K562 (cell line): ENCODE results near the gene DCPS. TPM values are rescaled to one million over a fixed set of nuclear protein-coding genes. Genes with fewer than 3 reads are reported as not detected.

Experiments
- ATAC-seq: fragments of 200-7000 bp; cut with Tn5 transposase; 3 replicates; pipeline ENCODE4 v1.9.1; 2020; ENCODE audit warnings: moderate library complexity
- BruUV-seq: library from RNA; stranded (reverse); fragments of 400-500 nt; replicated peaks from 2 replicates; lab custom pipeline; 2021; lab: Mats Ljungman, UMichigan
- CTCF ChIA-PET: fragments of 300-600 bp; formaldehyde crosslinking; extraction: SDS; loops from one replicate; lab custom pipeline; 2021; ENCODE audit warnings: low intra/inter-chr PET ratio; lab: Yijun Ruan, JAX
- POLR2A ChIA-PET: fragments of 300-600, 350-650 bp; sonication (Branson Sonifier 250); formaldehyde crosslinking; extraction: SDS; loops from one replicate; lab custom pipeline; 2021; ENCODE audit warnings: antibody characterized with exemption, inconsistent platforms; lab: Yijun Ruan, JAX
- DNase-seq, 4 experiments: peaks; one replicate each; pipeline versions ENCODE4 v3.0.0 to v3.0.0-alpha.2; 2011 to 2018; ENCODE audit warnings: low spot score in 3 of 4, mixed read lengths in 3 of 4; ENCODE audit errors: extremely low read depth in 1 of 4
- FAIRE-seq: peaks from 2 replicates; lab custom pipeline; 2011; peaks lifted over from hg19 to GRCh38; lab: Jason Lieb, UNC
- H2AFZ ChIP-seq: 2 replicates; pipeline ENCODE4 v1.6.0; 2011; ENCODE audit warnings: low read depth, low read length, control low read depth, inconsistent platforms
- H3K27ac ChIP-seq: fragments of 200-600 bp; 3 replicates; pipeline ENCODE4 v1.8.0; 2011; ENCODE audit warnings: low read depth, mild to moderate bottlenecking, control low read depth, inconsistent platforms, low read length, moderate library complexity, mixed read lengths; ENCODE audit errors: extremely low read depth
- H3K27me3 ChIP-seq, 2 experiments: fragments of 300-600 bp in 1 of 2; 2 replicates in 1 of 2; 3 replicates in 1 of 2; pipeline versions ENCODE4 v1.6.0 to v1.8.0; 2011; ENCODE audit warnings: inconsistent platforms in 2 of 2, low read length in 2 of 2, mild to moderate bottlenecking in 1 of 2, mixed read lengths in 1 of 2, moderate library complexity in 1 of 2; ENCODE audit not compliant: control insufficient read depth in 2 of 2, insufficient read depth in 2 of 2
- H3K36me3 ChIP-seq: fragments of 300-600 bp; 3 replicates; pipeline ENCODE4 v1.8.0; 2011; ENCODE audit warnings: mild to moderate bottlenecking, low read length, inconsistent platforms; ENCODE audit not compliant: control insufficient read depth, insufficient read depth
- H3K4me1 ChIP-seq, 2 experiments: fragments of 200-600 bp in 1 of 2; replicated peaks in 1 of 2; 2 replicates in 1 of 2; 3 replicates in 1 of 2; pipeline versions ENCODE4 v1.5.1 to v1.8.0; 2011; ENCODE audit warnings: inconsistent platforms in 2 of 2, low read length in 2 of 2, mild to moderate bottlenecking in 1 of 2, mixed read lengths in 1 of 2, moderate library complexity in 1 of 2; ENCODE audit not compliant: control insufficient read depth in 2 of 2, insufficient read depth in 2 of 2
- H3K4me2 ChIP-seq: 2 replicates; pipeline ENCODE4 v1.6.1; 2011; ENCODE audit warnings: low read length, control low read depth, inconsistent platforms, mixed read lengths; ENCODE audit not compliant: insufficient read depth
- H3K4me3 ChIP-seq: fragments of 200-600 bp; sonication (generic), shearing (Covaris generic); 2 replicates; pipeline ENCODE4 v1.5.1; 2016; ENCODE audit warnings: control low read depth, inconsistent platforms
- H3K79me2 ChIP-seq: fragments of 200-600 bp; 3 replicates; pipeline ENCODE4 v1.8.0; 2011; ENCODE audit warnings: low read length, inconsistent platforms; ENCODE audit not compliant: control insufficient read depth, insufficient read depth
- H3K9ac ChIP-seq, 2 experiments: 2 replicates each; pipeline versions ENCODE4 v1.6.0 to v1.6.1; 2011; ENCODE audit warnings: low read depth in 2 of 2, low read length in 2 of 2, control low read depth in 1 of 2, inconsistent platforms in 1 of 2, mild to moderate bottlenecking in 1 of 2, mixed read lengths in 1 of 2; ENCODE audit not compliant: insufficient read depth in 1 of 2
- H3K9me1 ChIP-seq: one replicate; pipeline ENCODE4 v1.6.0; 2011; ENCODE audit warnings: inconsistent platforms, mild to moderate bottlenecking, low read length, moderate library complexity; ENCODE audit not compliant: control insufficient read depth, insufficient read depth
- H3K9me3 ChIP-seq: replicated peaks from 2 replicates; pipeline ENCODE4 v1.5.1; 2011; ENCODE audit warnings: low read depth, low read length, inconsistent platforms; ENCODE audit not compliant: control insufficient read depth, insufficient read depth
- H4K20me1 ChIP-seq: replicated peaks from 2 replicates; pipeline ENCODE4 v1.6.1; 2011; ENCODE audit warnings: low read length, inconsistent platforms, mixed read lengths; ENCODE audit not compliant: control insufficient read depth, insufficient read depth
- FOS ChIP-seq: IDR thresholded peaks from 3 replicates; pipeline ENCODE4 v1.6.1; 2011; ENCODE audit not compliant: insufficient read length; ENCODE audit errors: extremely low read depth
- POLR2AphosphoS5 ChIP-seq: IDR thresholded peaks from 2 replicates; pipeline ENCODE4 v1.6.1; 2011; ENCODE audit warnings: mild to moderate bottlenecking, low read depth, low read length, moderate library complexity; ENCODE audit not compliant: control insufficient read depth, insufficient read depth
- RAD21 ChIP-seq, 2 experiments: fragments of 250-450 bp in 1 of 2; fragments of 450-650 bp in 1 of 2; sonication (Bioruptor Pico) in 1 of 2; formaldehyde crosslinking in 1 of 2; IDR thresholded peaks in 1 of 2; conservative IDR thresholded peaks in 1 of 2; 2 replicates each; pipeline versions ENCODE4 v1.4.0 to v1.8.0; 2020 to 2022; ENCODE audit warnings: mild to moderate bottlenecking in 2 of 2, moderate library complexity in 1 of 2
- SP2 ChIP-seq: IDR thresholded peaks from 2 replicates; pipeline ENCODE4 v1.6.1; 2011; ENCODE audit warnings: mild to moderate bottlenecking, low read depth, low read length, moderate library complexity; ENCODE audit not compliant: poor library complexity, severe bottlenecking; ENCODE audit errors: extremely low read depth
- SRSF7 ChIP-seq: fragments of 200-400 bp; formaldehyde crosslinking; optimal IDR thresholded peaks from 2 replicates; pipeline ENCODE3; 2017; ENCODE audit warnings: mild to moderate bottlenecking, low read depth, low read length
- ZNF583 ChIP-seq: fragments of 250-450 bp; sonication (Bioruptor Pico); IDR thresholded peaks from 2 replicates; pipeline ENCODE4 v1.4.0; 2020
- WGBS: fragments of 100-300 bp; shearing (Covaris generic); methylation state at CpG from one replicate; pipeline ENCODE4 v1.1.6; 2016; ENCODE audit warnings: low coverage, mixed read lengths; ENCODE audit not compliant: insufficient coverage; ENCODE audit errors: missing lambda C conversion rate; 5-methylcytosine and 5-hydroxymethylcytosine counted together
- in situ Hi-C: fragments of 300-500 bp; cut with MboI; formaldehyde crosslinking; loops from 4 replicates; pipeline ENCODE4 v1.15.0; 2018; ENCODE audit warnings: inconsistent platforms, mixed read lengths
- intact Hi-C: fragments of 100-400 bp; cut with micrococcal nuclease; formaldehyde crosslinking; loops from 2 replicates; pipeline ENCODE4 v1.14.2; 2022
- polyA plus RNA-seq, 8 experiments: library from polyadenylated mRNA; depleted of rRNA in 4 of 8; stranded (reverse) in 5 of 8; unstranded in 3 of 8; fragments of >200 nt; fragmentation: Nextera tagmentation in 2 of 8; fragmentation: Illumina TruSeq in 1 of 8; extraction: Ambion mirVana in 2 of 8; extraction: Trizol in 1 of 8; gene quantifications; 2 replicates each; pipeline versions ENCODE4 v1.2.1 to v1.2.3, GENCODE V29; 2011 to 2014; ENCODE audit warnings: inconsistent platforms in 1 of 8, missing spikeins in 1 of 8
- total RNA-seq, 7 experiments: library from RNA; depleted of rRNA in 6 of 7; stranded (reverse); fragments of >200 nt in 6 of 7; fragmentation: Illumina TruSeq in 2 of 7; extraction: Trizol in 2 of 7; gene quantifications; 2 replicates each; pipeline versions ENCODE4 v1.2.1 to v1.2.3, GENCODE V29; 2011 to 2021; ENCODE audit warnings: low replicate concordance in 1 of 7
- TF ChIP-seq, protein P1 (sequence below): fragments of 450-650 bp; IDR thresholded peaks from 2 replicates; pipeline ENCODE4 v1.6.1; 2017; ENCODE audit warnings: antibody characterized with exemption, mild to moderate bottlenecking
- TF ChIP-seq, protein P2 (sequence below), 2 experiments: fragments of 450-650 bp; IDR thresholded peaks; 2 replicates each; pipeline ENCODE4 v1.6.1; 2016; ENCODE audit warnings: mild to moderate bottlenecking in 2 of 2, borderline replicate concordance in 1 of 2, low read depth in 1 of 2, moderate library complexity in 1 of 2

Gene DCPS
- total and polyA plus RNA-seq, 9 of the 15 experiments (the other 6 are each of a cell fraction or from before 2014, with no cell fraction given): 8.7 to 38.1 (median 17.9) TPM

DNA sequence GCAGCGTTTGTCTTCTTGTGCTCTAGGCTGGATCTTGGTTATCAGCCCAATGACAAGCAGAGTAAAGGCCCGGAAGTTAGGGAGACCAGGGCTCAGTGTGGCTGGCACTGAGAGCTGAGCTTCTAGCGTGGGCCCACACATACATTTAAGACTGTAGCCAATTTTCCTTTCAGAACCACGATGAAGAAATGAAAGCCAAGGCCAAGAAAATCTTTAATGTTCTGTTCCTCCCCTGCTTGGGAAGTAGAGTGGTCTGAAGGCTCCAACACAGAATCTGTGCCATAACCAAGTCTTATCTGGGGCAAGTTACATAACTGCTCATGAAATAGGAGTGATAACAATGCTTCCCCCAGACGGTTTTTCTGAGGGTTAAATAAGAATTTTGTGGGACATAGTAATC, 47.0 kb downstream of the DCPS start:
- H3K9me1 ChIP-seq: peaks cover 3% of the 10 kb centered on the region
- H3K79me2 ChIP-seq: peaks cover 76% of the 10 kb centered on the region
- H3K27ac ChIP-seq: peak overlapping the region; percentile 47; the same call in 2 of the 3 replicates
- no TSS peak for BruUV-seq
- no peak overlapping the region for H3K4me3 ChIP-seq
- ATAC-seq (no peak), DNase-seq (no peak), FAIRE-seq (no peak)
- H3K27me3 ChIP-seq: no peaks in the 10 kb centered on the region
- no peak overlapping the region for H3K4me2 ChIP-seq
- no peaks in the 10 kb centered on the region for H3K9me3 ChIP-seq
- intact Hi-C loops: no loop called here
- POLR2A ChIA-PET: interaction anchor here (1.6 kb wide), 1 partner anchor 11 kb away, joined by 5 read pairs; no protein-coding TSS in a partner anchor
- H2AFZ ChIP-seq: no peak overlapping the region
- in situ Hi-C loops: no loop called here
- CTCF ChIA-PET: no interaction called here
- WGBS: 59% methylated on average over 5 of the region's 5 CpGs
- H4K20me1 ChIP-seq: peaks cover 5% of the 10 kb centered on the region; the same call in 1 of the 2 replicates
- H3K4me1 ChIP-seq: peaks cover 60 to 77% of the 10 kb centered on the region in 2 experiments
- peaks cover 45% of the 10 kb centered on the region for H3K36me3 ChIP-seq
- no peak overlapping the region for H3K9ac ChIP-seq
- TF ChIP-seq, protein P1, sequence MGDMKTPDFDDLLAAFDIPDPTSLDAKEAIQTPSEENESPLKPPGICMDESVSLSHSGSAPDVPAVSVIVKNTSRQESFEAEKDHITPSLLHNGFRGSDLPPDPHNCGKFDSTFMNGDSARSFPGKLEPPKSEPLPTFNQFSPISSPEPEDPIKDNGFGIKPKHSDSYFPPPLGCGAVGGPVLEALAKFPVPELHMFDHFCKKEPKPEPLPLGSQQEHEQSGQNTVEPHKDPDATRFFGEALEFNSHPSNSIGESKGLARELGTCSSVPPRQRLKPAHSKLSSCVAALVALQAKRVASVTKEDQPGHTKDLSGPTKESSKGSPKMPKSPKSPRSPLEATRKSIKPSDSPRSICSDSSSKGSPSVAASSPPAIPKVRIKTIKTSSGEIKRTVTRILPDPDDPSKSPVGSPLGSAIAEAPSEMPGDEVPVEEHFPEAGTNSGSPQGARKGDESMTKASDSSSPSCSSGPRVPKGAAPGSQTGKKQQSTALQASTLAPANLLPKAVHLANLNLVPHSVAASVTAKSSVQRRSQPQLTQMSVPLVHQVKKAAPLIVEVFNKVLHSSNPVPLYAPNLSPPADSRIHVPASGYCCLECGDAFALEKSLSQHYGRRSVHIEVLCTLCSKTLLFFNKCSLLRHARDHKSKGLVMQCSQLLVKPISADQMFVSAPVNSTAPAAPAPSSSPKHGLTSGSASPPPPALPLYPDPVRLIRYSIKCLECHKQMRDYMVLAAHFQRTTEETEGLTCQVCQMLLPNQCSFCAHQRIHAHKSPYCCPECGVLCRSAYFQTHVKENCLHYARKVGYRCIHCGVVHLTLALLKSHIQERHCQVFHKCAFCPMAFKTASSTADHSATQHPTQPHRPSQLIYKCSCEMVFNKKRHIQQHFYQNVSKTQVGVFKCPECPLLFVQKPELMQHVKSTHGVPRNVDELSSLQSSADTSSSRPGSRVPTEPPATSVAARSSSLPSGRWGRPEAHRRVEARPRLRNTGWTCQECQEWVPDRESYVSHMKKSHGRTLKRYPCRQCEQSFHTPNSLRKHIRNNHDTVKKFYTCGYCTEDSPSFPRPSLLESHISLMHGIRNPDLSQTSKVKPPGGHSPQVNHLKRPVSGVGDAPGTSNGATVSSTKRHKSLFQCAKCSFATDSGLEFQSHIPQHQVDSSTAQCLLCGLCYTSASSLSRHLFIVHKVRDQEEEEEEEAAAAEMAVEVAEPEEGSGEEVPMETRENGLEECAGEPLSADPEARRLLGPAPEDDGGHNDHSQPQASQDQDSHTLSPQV: no peak
- TF ChIP-seq, protein P2, sequence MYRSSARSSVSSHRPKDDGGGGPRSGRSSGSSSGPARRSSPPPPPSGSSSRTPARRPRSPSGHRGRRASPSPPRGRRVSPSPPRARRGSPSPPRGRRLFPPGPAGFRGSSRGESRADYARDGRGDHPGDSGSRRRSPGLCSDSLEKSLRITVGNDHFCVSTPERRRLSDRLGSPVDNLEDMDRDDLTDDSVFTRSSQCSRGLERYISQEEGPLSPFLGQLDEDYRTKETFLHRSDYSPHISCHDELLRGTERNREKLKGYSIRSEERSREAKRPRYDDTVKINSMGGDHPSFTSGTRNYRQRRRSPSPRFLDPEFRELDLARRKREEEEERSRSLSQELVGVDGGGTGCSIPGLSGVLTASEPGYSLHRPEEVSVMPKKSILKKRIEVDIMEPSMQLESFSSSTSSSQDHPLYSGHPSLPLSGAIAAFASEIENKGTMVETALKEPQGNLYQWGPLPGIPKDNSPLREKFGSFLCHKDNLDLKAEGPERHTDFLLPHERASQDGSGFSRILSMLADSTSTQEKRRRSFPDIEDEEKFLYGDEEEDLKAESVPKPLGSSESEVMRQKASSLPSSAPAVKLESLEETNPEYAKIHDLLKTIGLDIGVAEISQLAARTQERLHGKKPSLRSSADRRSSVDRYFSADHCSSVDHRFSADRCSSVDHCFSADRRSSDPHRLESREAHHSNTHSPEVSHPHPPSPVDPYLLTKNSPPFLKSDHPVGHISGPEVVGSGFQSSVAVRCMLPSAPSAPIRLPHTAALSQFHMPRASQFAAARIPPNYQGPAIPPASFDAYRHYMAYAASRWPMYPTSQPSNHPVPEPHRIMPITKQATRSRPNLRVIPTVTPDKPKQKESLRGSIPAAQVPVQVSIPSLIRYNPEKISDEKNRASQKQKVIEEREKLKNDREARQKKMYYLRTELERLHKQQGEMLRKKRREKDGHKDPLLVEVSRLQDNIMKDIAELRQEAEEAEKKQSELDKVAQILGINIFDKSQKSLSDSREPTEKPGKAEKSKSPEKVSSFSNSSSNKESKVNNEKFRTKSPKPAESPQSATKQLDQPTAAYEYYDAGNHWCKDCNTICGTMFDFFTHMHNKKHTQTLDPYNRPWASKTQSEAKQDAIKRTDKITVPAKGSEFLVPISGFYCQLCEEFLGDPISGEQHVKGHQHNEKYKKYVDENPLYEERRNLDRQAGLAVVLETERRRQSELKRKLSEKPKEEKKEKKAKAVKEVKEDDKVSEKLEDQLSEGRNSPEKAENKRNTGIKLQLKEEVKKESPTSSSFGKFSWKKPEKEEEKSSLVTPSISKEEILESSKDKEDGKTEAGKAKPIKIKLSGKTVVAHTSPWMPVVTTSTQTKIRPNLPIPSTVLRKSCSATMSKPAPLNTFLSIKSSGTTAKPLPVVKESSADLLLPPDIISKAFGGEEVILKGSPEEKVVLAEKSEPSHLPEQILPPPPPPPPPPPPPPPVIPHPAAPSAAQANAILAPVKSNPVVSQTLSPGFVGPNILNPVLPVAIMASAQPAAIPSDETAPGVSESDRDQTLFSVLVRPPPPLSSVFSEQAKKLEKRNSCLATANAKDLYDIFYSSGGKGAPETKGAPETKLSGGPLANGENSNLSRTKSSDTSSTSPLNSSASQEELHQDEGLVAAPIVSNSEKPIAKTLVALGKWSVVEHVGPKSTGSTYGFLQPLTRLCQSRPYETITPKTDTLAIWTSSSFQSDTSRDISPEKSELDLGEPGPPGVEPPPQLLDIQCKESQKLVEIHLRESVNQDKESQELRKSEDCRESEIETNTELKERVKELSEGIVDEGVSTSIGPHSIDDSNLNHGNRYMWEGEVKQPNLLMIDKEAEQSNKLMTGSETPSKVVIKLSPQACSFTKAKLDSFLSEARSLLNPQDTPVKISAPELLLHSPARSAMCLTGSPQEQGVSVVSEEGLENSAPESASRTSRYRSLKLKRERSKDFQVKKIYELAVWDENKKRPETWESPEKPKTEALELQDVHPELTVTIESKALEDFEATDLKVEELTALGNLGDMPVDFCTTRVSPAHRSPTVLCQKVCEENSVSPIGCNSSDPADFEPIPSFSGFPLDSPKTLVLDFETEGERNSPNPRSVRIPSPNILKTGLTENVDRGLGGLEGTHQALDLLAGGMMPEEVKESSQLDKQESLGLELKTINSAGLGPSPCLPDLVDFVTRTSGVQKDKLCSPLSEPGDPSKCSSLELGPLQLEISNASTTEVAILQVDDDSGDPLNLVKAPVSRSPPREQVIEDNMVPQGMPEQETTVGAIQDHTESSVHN (IDR thresholded peaks at IDR 0.05; ENCODE audit: borderline replicate concordance in 1 of 2, low read depth in 1 of 2): no peak
- TF ChIP-seq SP2 (no peak), RAD21 (CRISPR knock-in tag; conservative IDR thresholded peaks at IDR 0.05 in 1 of 2, IDR thresholded peaks at IDR 0.05 in 1 of 2) (no peak), ZNF583 (no peak), POLR2AphosphoS5 (no peak), FOS (no peak), SRSF7 (no peak)
